Neural cell (in vitro differentiated cells): Measurements from ENCODE around the gene RBM33. TPM values are rescaled to one million over a fixed set of nuclear protein-coding genes. Genes with fewer than 3 reads are reported as not detected.

Experiments
- H2AFZ ChIP-seq: fragments of 200-600, 300-800 bp; sonication (generic), shearing (Covaris generic); 2 replicates; pipeline ENCODE4 v1.6.0; 2014; ENCODE audit warnings: low read depth, mild to moderate bottlenecking, antibody characterized with exemption, low read length, moderate library complexity
- H3F3A ChIP-seq: fragments of 200-600 bp; shearing (Covaris generic); 2 replicates; pipeline ENCODE4 v1.6.1; 2016; ENCODE audit warnings: mild to moderate bottlenecking, moderate library complexity, mixed read lengths, antibody characterized with exemption, low read length; ENCODE audit not compliant: insufficient read depth, poor library complexity, severe bottlenecking
- H3K27ac ChIP-seq: fragments of 200-600, 300-800 bp; sonication (generic), shearing (Covaris generic); 2 replicates; pipeline ENCODE4 v1.5.1; 2014; ENCODE audit warnings: mild to moderate bottlenecking, low read length, moderate library complexity
- H3K27me3 ChIP-seq: fragments of 300-800, 200-600 bp; sonication (generic), shearing (Covaris generic); 2 replicates; pipeline ENCODE4 v1.6.0; 2014; ENCODE audit warnings: mild to moderate bottlenecking, low read depth, low read length, moderate library complexity; ENCODE audit not compliant: insufficient read depth
- H3K36me3 ChIP-seq: fragments of 300-800, 200-600 bp; sonication (generic), shearing (Covaris generic); 2 replicates; pipeline ENCODE4 v1.5.1; 2014; ENCODE audit warnings: mild to moderate bottlenecking, antibody characterized with exemption, low read length, moderate library complexity; ENCODE audit not compliant: insufficient read depth
- H3K4me2 ChIP-seq: fragments of 300-800, 200-600 bp; sonication (generic), shearing (Covaris generic); 2 replicates; pipeline ENCODE4 v1.6.0; 2014; ENCODE audit warnings: mild to moderate bottlenecking, low read length
- H3K4me3 ChIP-seq: fragments of 300-800, 200-600 bp; sonication (generic), shearing (Covaris generic); 2 replicates; pipeline ENCODE4 v1.5.1; 2014; ENCODE audit warnings: mild to moderate bottlenecking, low read length, moderate library complexity
- H3K79me2 ChIP-seq: fragments of 200-600 bp; shearing (Covaris generic); replicated peaks from 2 replicates; pipeline ENCODE4 v1.6.0; 2014; ENCODE audit warnings: mild to moderate bottlenecking, low read length, moderate library complexity; ENCODE audit not compliant: insufficient read depth
- H3K9ac ChIP-seq: fragments of 300-800, 200-600 bp; sonication (generic), shearing (Covaris generic); 2 replicates; pipeline ENCODE4 v1.6.1; 2016; ENCODE audit warnings: mild to moderate bottlenecking, low read length, mixed read lengths
- H3K9me2 ChIP-seq: fragments of 200-600 bp; shearing (Covaris generic); 2 replicates; pipeline ENCODE4 v1.6.1; 2016; ENCODE audit warnings: mild to moderate bottlenecking, low read length, mixed read lengths; ENCODE audit not compliant: insufficient read depth
- H3K9me3 ChIP-seq: fragments of 200-600, 300-800 bp; sonication (generic), shearing (Covaris generic); 2 replicates; pipeline ENCODE4 v1.6.1; 2016; ENCODE audit warnings: mild to moderate bottlenecking, mixed run types, low read length, moderate library complexity, mixed read lengths
- H4K20me1 ChIP-seq: fragments of 200-600 bp; shearing (Covaris generic); 2 replicates; pipeline ENCODE4 v1.6.1; 2016; ENCODE audit warnings: mild to moderate bottlenecking, mixed run types; ENCODE audit not compliant: insufficient read depth
- CTCF ChIP-seq: fragments of 450-650 bp; IDR thresholded peaks from 2 replicates; pipeline ENCODE4 v1.5.1; 2014; ENCODE audit warnings: antibody characterized with exemption, mild to moderate bottlenecking, moderate library complexity; ENCODE audit not compliant: poor library complexity, severe bottlenecking
- EP300 ChIP-seq: fragments of 450-650 bp; conservative IDR thresholded peaks from 2 replicates; pipeline ENCODE4 v1.6.1; 2014; ENCODE audit warnings: antibody characterized with exemption, mild to moderate bottlenecking, moderate library complexity; ENCODE audit not compliant: poor library complexity, severe bottlenecking
- EZH2 ChIP-seq: fragments of 200-600, 300-800 bp; shearing (Covaris generic), sonication (generic); IDR thresholded peaks from 2 replicates; pipeline ENCODE4 v1.6.1; 2014; ENCODE audit warnings: antibody characterized with exemption, low read length, borderline replicate concordance, mild to moderate bottlenecking; ENCODE audit not compliant: insufficient read depth, poor library complexity, severe bottlenecking
- MXI1 ChIP-seq: fragments of 450-650 bp; conservative IDR thresholded peaks from 2 replicates; pipeline ENCODE4 v1.6.1; 2014; ENCODE audit warnings: antibody characterized with exemption, mild to moderate bottlenecking; ENCODE audit not compliant: poor library complexity, severe bottlenecking
- POLR2AphosphoS5 ChIP-seq: IDR thresholded peaks from 2 replicates; pipeline ENCODE4 v1.6.1; 2012
- RAD21 ChIP-seq: fragments of 450-650 bp; conservative IDR thresholded peaks from 2 replicates; pipeline ENCODE4 v1.6.1; 2014; ENCODE audit warnings: antibody characterized with exemption, mild to moderate bottlenecking, moderate library complexity
- REST ChIP-seq: IDR thresholded peaks from 2 replicates; pipeline ENCODE4 v1.6.1; 2012; ENCODE audit warnings: borderline replicate concordance
- SMC3 ChIP-seq: fragments of 450-650 bp; conservative IDR thresholded peaks from 2 replicates; pipeline ENCODE4 v1.6.1; 2014; ENCODE audit warnings: antibody characterized with exemption, mild to moderate bottlenecking, moderate library complexity; ENCODE audit not compliant: poor library complexity
- TAF1 ChIP-seq: IDR thresholded peaks from 2 replicates; pipeline ENCODE4 v1.6.1; 2012; ENCODE audit warnings: low read depth
- polyA plus RNA-seq: library from polyadenylated mRNA; depleted of rRNA; stranded (reverse); fragments of >200 nt; gene quantifications from 2 replicates; pipeline ENCODE4 v1.2.3, GENCODE V29; 2014

RBM33 gene
- polyA plus RNA-seq, 1 donor from 2014 or later, result 53.2 TPM

GRCh38 chr7:155749578-155749977 lies 105.1 kb downstream of the RBM33 start:
- Histone ChIP-seq H3K4me2 (no peak overlapping the region), H3K79me2 (peaks cover 49% of the 10 kb centered on the region), H3K4me3 (no peak overlapping the region), H3F3A (no peaks in the 10 kb centered on the region), H3K36me3 (peaks cover 6% of the 10 kb centered on the region), H3K9me3 (no peaks in the 10 kb centered on the region), H2AFZ (no peak overlapping the region), H4K20me1 (no peaks in the 10 kb centered on the region), H3K9me2 (no peaks in the 10 kb centered on the region), H3K9ac (no peak overlapping the region), H3K27ac (no peak overlapping the region), H3K27me3 (no peaks in the 10 kb centered on the region)
- no peak for TF ChIP-seq MXI1
- TF ChIP-seq SMC3, result no peak
- no peak for TF ChIP-seq POLR2AphosphoS5
- TF ChIP-seq TAF1, result no peak
- TF ChIP-seq CTCF, result no peak
- TF ChIP-seq EP300, result no peak
- no peak for TF ChIP-seq EZH2
- TF ChIP-seq RAD21, result no peak
- TF ChIP-seq REST, result no peak

- H3K9me2 ChIP-seq, result no peaks in the 10 kb centered on the region
Observed at GRCh38 chr7:155750255-155751125, 106.0 kb downstream of the RBM33 start.

More at GRCh38 chr7:155750255-155751125, 106.0 kb downstream of the RBM33 start:
- Histone ChIP-seq H3K79me2 (peaks cover 58% of the 10 kb centered on the region), H3K27ac (no peak overlapping the region), H3K9ac (no peak overlapping the region), H3F3A (no peaks in the 10 kb centered on the region), H2AFZ (no peak overlapping the region), H3K9me3 (no peaks in the 10 kb centered on the region), H3K36me3 (peaks cover 6% of the 10 kb centered on the region), H4K20me1 (no peaks in the 10 kb centered on the region), H3K27me3 (no peaks in the 10 kb centered on the region), H3K4me3 (no peak overlapping the region), H3K4me2 (no peak overlapping the region)
- TF ChIP-seq REST (no peak), EP300 (no peak), CTCF (no peak), EZH2 (no peak), POLR2AphosphoS5 (no peak), SMC3 (no peak), RAD21 (no peak), TAF1 (no peak), MXI1 (no peak)
